ENCODE results near the gene EMP2.

EMP2 gene

DNA sequence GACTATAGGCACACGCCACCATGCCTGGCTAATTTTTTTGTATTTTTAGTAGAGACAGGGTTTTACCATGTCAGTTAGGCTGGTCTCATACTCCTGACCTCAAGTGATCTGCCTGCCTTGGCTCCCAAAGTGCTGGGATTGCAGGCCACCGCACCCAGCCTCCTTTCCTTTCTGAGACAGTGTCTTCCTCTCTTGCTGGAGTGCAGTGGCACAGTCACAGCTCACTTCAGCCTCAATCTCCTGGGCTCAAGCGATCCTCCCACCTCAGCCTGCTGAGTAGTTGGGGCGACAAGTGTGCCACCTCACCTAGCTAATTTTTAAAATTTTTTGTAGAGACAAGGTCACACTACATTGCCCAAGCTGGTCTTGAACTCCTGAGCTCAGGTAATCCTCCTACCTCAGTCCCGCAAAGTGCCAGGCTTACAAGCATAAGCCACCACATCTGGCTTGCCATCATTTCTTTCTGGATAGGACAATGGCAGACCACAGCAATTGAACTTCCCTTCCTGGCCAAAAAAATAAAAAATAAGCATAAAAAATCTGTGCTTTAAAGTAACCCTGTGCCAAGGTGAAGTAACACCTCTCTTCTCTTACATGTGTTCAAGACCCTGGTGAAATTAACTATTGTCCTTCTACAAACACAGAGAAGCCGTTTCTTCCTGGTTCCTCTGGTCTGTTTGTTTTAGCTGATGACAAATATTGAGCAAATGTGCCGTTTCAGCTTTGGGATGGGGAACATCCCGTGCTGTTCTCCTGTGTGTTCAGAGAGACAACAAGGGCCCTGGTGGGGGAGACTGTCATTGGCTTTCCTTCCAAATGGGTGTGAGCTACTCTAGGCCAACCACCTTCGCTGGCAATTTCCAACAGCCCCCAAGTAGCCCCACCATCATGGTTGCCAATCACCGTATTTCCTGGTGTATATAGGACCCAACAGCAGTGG lies 60.2 kb downstream of the EMP2 start:
- no peak for DNase-seq (ENCODE audit: extremely low read depth, insufficient read length)
- TF ChIP-seq, protein P1, sequence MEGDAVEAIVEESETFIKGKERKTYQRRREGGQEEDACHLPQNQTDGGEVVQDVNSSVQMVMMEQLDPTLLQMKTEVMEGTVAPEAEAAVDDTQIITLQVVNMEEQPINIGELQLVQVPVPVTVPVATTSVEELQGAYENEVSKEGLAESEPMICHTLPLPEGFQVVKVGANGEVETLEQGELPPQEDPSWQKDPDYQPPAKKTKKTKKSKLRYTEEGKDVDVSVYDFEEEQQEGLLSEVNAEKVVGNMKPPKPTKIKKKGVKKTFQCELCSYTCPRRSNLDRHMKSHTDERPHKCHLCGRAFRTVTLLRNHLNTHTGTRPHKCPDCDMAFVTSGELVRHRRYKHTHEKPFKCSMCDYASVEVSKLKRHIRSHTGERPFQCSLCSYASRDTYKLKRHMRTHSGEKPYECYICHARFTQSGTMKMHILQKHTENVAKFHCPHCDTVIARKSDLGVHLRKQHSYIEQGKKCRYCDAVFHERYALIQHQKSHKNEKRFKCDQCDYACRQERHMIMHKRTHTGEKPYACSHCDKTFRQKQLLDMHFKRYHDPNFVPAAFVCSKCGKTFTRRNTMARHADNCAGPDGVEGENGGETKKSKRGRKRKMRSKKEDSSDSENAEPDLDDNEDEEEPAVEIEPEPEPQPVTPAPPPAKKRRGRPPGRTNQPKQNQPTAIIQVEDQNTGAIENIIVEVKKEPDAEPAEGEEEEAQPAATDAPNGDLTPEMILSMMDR (IDR thresholded peaks at IDR 0.05; ENCODE audit: insufficient read depth, low read length, poor library complexity, severe bottlenecking), result no peak
- H3K27me3 ChIP-seq (replicated peaks; ENCODE audit: control insufficient read depth, insufficient read depth, low read length), result no peaks in the 10 kb centered on the region
- H3K36me3 ChIP-seq (ENCODE audit: control insufficient read depth, insufficient read depth, low read length), result no peaks in the 10 kb centered on the region
- H3K4me3 ChIP-seq (replicated peaks; ENCODE audit: low read depth, low read length), result no peak overlapping the region

GRCh38 chr16:10519297-10519696 lies 61.1 kb downstream of the EMP2 start:
- no peak overlapping the region for H3K4me3 ChIP-seq (replicated peaks; ENCODE audit: low read depth, low read length)
- TF ChIP-seq, protein P1 (IDR thresholded peaks at IDR 0.05; ENCODE audit: insufficient read depth, low read length, poor library complexity, severe bottlenecking), result no peak
- no peaks in the 10 kb centered on the region for H3K36me3 ChIP-seq (ENCODE audit: control insufficient read depth, insufficient read depth, low read length)
- no peaks in the 10 kb centered on the region for H3K27me3 ChIP-seq (replicated peaks; ENCODE audit: control insufficient read depth, insufficient read depth, low read length)
- DNase-seq (ENCODE audit: extremely low read depth, insufficient read length), result no peak

- Histone ChIP-seq H3K27me3 (replicated peaks; ENCODE audit: control insufficient read depth, insufficient read depth, low read length) (no peaks in the 10 kb centered on the region), H3K36me3 (ENCODE audit: control insufficient read depth, insufficient read depth, low read length) (no peaks in the 10 kb centered on the region), H3K4me3 (replicated peaks; ENCODE audit: low read depth, low read length) (no peak overlapping the region)
- TF ChIP-seq, protein P1 (IDR thresholded peaks at IDR 0.05; ENCODE audit: insufficient read depth, low read length, poor library complexity, severe bottlenecking), result no peak
- no peak for DNase-seq (ENCODE audit: extremely low read depth, insufficient read length)
These were observed 61.8 kb downstream of the EMP2 start for GRCh38 chr16:10518479-10519041.

DNA sequence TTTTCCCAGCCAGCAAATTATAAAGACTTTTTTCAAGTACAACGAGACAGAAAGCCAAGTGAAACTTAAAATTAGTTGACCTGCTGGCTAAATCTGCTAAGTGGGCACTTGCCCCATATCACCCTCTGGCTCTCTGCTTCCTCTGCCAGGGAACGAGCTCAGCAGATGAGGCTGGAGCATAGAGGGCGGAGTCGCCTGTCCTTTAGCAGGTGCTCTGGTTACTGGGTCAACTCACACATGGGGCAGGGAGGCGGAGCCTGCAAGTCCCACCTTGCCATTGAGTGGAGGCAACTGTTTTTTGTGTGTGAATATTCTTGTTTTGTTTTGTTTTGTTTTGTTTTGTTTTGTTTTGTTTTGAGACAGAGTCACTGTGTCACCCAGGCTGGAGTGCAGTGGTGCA lies 62.5 kb downstream of the EMP2 start:
- TF ChIP-seq, protein P1 (IDR thresholded peaks at IDR 0.05; ENCODE audit: insufficient read depth, low read length, poor library complexity, severe bottlenecking), result no peak
- DNase-seq (ENCODE audit: extremely low read depth, insufficient read length), result no peak
- H3K4me3 ChIP-seq (replicated peaks; ENCODE audit: low read depth, low read length), result no peak overlapping the region
- H3K27me3 ChIP-seq (replicated peaks; ENCODE audit: control insufficient read depth, insufficient read depth, low read length), result no peaks in the 10 kb centered on the region
- no peaks in the 10 kb centered on the region for H3K36me3 ChIP-seq (ENCODE audit: control insufficient read depth, insufficient read depth, low read length)

DNA sequence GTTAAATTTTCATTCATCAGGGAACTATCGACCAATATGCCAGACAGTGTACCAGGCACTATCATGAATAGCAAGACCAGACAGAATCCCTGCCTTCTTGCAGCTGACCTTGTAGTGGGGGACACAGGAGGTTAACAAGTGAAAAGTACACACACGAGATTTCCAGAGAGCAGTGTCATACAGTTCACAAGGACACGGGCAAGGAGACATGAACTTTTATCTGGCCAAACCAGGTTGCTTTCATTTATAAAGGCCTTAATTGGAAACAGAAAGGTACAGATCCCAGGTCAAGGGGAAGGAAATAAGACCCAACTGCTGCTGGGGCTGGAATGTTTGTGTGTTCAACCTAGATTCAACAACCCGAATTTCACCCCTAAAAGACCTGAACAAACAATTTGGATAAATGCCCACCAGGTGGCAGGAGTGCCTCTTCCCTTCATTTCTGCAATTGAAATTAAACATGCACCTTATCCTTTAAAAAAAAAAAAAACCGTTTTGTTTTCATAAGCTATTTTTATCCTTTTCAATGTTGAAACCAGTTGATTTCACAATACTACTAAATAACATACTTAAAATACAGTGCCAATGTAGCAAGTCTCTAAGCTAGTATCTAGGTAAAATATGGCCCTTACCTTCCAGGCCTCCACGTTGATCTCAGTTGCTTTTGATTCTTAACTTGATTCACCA lies 65.9 kb downstream of the EMP2 start:
- TF ChIP-seq, protein P1 (IDR thresholded peaks at IDR 0.05; ENCODE audit: insufficient read depth, low read length, poor library complexity, severe bottlenecking), result peak; percentile 56
- H3K4me3 ChIP-seq (replicated peaks; ENCODE audit: low read depth, low read length), result no peak overlapping the region
- no peaks in the 10 kb centered on the region for H3K36me3 ChIP-seq (ENCODE audit: control insufficient read depth, insufficient read depth, low read length)
- no peaks in the 10 kb centered on the region for H3K27me3 ChIP-seq (replicated peaks; ENCODE audit: control insufficient read depth, insufficient read depth, low read length)
- peak; percentile 33 for DNase-seq (ENCODE audit: extremely low read depth, insufficient read length)

All from GM06990 (cell line).